CMK (cell line): ENCODE data around the gene TMEM106B.

Experiments used
- DNase-seq: peaks from one replicate; pipeline ENCODE4 v3.0.0-alpha.2; 2010; ENCODE audit warnings: low read depth

The TMEM106B gene

GRCh38 chr7:12228024-12228423, 16.9 kb downstream of the TMEM106B start:
- DNase-seq: no peak

GRCh38 chr7:12229046-12229445, 18.0 kb downstream of the TMEM106B start:
- no peak for DNase-seq

- no peak for DNase-seq
Measured at GRCh38 chr7:12231097-12231496, 20.0 kb downstream of the TMEM106B start.

GRCh38 chr7:12233175-12233574, 22.1 kb downstream of the TMEM106B start:
- no peak for DNase-seq

GRCh38 chr7:12234334-12234865, 23.3 kb downstream of the TMEM106B start:
- no peak for DNase-seq

GRCh38 chr7:12235970-12236369, 24.9 kb downstream of the TMEM106B start:
- no peak for DNase-seq

GRCh38 chr7:12237007-12237406, 25.9 kb downstream of the TMEM106B start:
- no peak for DNase-seq

GRCh38 chr7:12239806-12240205, 28.7 kb downstream of the TMEM106B start:
- no peak for DNase-seq

- no peak for DNase-seq
Measured at GRCh38 chr7:12244129-12244528, 33.0 kb downstream of the TMEM106B start.

- DNase-seq: no peak
Measured at GRCh38 chr7:12244694-12245093, 33.6 kb downstream of the TMEM106B start.

GRCh38 chr7:12249706-12250105, 38.6 kb downstream of the TMEM106B start:
- DNase-seq: no peak

GRCh38 chr7:12250232-12250631, 39.1 kb downstream of the TMEM106B start:
- DNase-seq: no peak

GRCh38 chr7:12256090-12256489, 45.0 kb downstream of the TMEM106B start:
- no peak for DNase-seq

GRCh38 chr7:12257582-12257981, 46.5 kb downstream of the TMEM106B start:
- no peak for DNase-seq

GRCh38 chr7:12258074-12258473, 47.0 kb downstream of the TMEM106B start:
- DNase-seq: no peak

- no peak for DNase-seq
Measured at GRCh38 chr7:12267542-12267941, 56.4 kb downstream of the TMEM106B start.

GRCh38 chr7:12269100-12269895, 58.2 kb downstream of the TMEM106B start:
- DNase-seq: no peak

- no peak for DNase-seq
Measured at GRCh38 chr7:12281038-12281437, 69.9 kb downstream of the TMEM106B start.

- no peak for DNase-seq
Measured at GRCh38 chr7:12287901-12288300, 76.8 kb downstream of the TMEM106B start.

- no peak for DNase-seq
Measured at GRCh38 chr7:12289996-12290395, 78.9 kb downstream of the TMEM106B start.

GRCh38 chr7:12290761-12291160, 79.7 kb downstream of the TMEM106B start:
- no peak for DNase-seq

GRCh38 chr7:12291870-12292269, 80.8 kb downstream of the TMEM106B start:
- DNase-seq: no peak
